HCT116 (cell line): Measurements from ENCODE around the gene CDH9. TPM values are rescaled to one million over a fixed set of nuclear protein-coding genes. Genes with fewer than 3 reads are reported as not detected.

ENCODE experiments used
- ATAC-seq: fragments of 200-7000 bp; cut with Tn5 transposase; 2 replicates; pipeline ENCODE4 v1.9.1; 2020; ENCODE audit warnings: mild to moderate bottlenecking, moderate library complexity
- BruUV-seq: library from RNA; stranded (reverse); fragments of 400-500 nt; replicated peaks from 2 replicates; lab custom pipeline; 2021; lab: Mats Ljungman, UMichigan
- CTCF ChIA-PET: fragments of 300-600 bp; sonication (Branson Sonifier 250); formaldehyde crosslinking; loops from one replicate; lab custom pipeline; 2021; ENCODE audit warnings: antibody characterized with exemption; lab: Charles Lee
- POLR2A ChIA-PET: fragments of 300-600, 350-600 bp; sonication (Branson Sonifier 250); formaldehyde crosslinking; loops from one replicate; lab custom pipeline; 2021; ENCODE audit warnings: antibody characterized with exemption; lab: Charles Lee
- RAD21 ChIA-PET, 2 experiments: fragments of 300-600 bp; sonication (Branson Sonifier 250); formaldehyde crosslinking; loops; one replicate each; lab custom pipeline; 2023; ENCODE audit warnings: low total read pairs in 2 of 2; ENCODE audit not compliant: uncharacterized antibody in 2 of 2, unreplicated experiment in 2 of 2, low non-redundant PET in 1 of 2; lab: Charles Lee
- DNase-seq: peaks from one replicate; pipeline ENCODE4 v3.0.0-alpha.2; 2010; ENCODE audit warnings: low read depth, low spot score
- H2AFZ ChIP-seq: fragments of 200-600 bp; shearing (Covaris generic), sonication (generic); 2 replicates; pipeline ENCODE4 v1.6.1; 2017; ENCODE audit warnings: low read depth, mixed run types, mixed read lengths, antibody characterized with exemption, low read length; ENCODE audit not compliant: poor library complexity, severe bottlenecking
- H3K27ac ChIP-seq: 2 replicates; pipeline ENCODE4 v1.5.1; 2012; ENCODE audit warnings: low read depth, low read length
- H3K27me3 ChIP-seq: fragments of 200-600 bp; sonication (generic); 2 replicates; pipeline ENCODE4 v1.6.1; 2016; ENCODE audit warnings: mixed run types, low read length, mixed read lengths; ENCODE audit not compliant: insufficient read depth
- H3K36me3 ChIP-seq, 2 experiments: fragments of 200-500 bp in 1 of 2; fragments of 200-600 bp in 1 of 2; sonication (Bioruptor generic) in 1 of 2; sonication (generic) in 1 of 2; 2 replicates each; pipeline versions ENCODE4 v1.5.1 to v1.6.1; 2014 to 2016; ENCODE audit warnings: low read length in 2 of 2, inconsistent platforms in 1 of 2, mixed read lengths in 1 of 2, mixed run types in 1 of 2; ENCODE audit not compliant: insufficient read depth in 2 of 2, control insufficient read depth in 1 of 2
- H3K4me1 ChIP-seq, 2 experiments: fragments of 200-600 bp in 1 of 2; sonication (generic) in 1 of 2; 2 replicates each; pipeline versions ENCODE4 v1.5.1 to v1.6.1; 2012 to 2017; ENCODE audit warnings: low read length in 2 of 2, inconsistent platforms in 1 of 2, mild to moderate bottlenecking in 1 of 2, mixed read lengths in 1 of 2, mixed run types in 1 of 2, moderate library complexity in 1 of 2; ENCODE audit not compliant: insufficient read depth in 2 of 2, control insufficient read depth in 1 of 2
- H3K4me2 ChIP-seq: fragments of 200-600 bp; sonication (generic); 2 replicates; pipeline ENCODE4 v1.6.1; 2017; ENCODE audit warnings: mixed run types, low read length, mixed read lengths
- H3K4me3 ChIP-seq, 2 experiments: fragments of 200-600 bp in 1 of 2; sonication (generic) in 1 of 2; replicated peaks in 1 of 2; 2 replicates each; pipeline ENCODE4 v1.5.1; 2011 to 2016; ENCODE audit warnings: low read length in 2 of 2, control low read depth in 1 of 2, low read depth in 1 of 2, mild to moderate bottlenecking in 1 of 2, mixed read lengths in 1 of 2, mixed run types in 1 of 2
- H3K79me2 ChIP-seq: fragments of 200-600 bp; sonication (generic); 2 replicates; pipeline ENCODE4 v1.6.1; 2017; ENCODE audit warnings: mild to moderate bottlenecking, mixed run types, low read length, moderate library complexity, mixed read lengths; ENCODE audit not compliant: insufficient read depth
- H3K9ac ChIP-seq: fragments of 200-600 bp; sonication (generic); 2 replicates; pipeline ENCODE4 v1.6.1; 2016; ENCODE audit warnings: low read length, mixed read lengths
- H3K9me2 ChIP-seq: fragments of 200-600 bp; sonication (generic), shearing (Covaris generic); 2 replicates; pipeline ENCODE4 v1.6.1; 2017; ENCODE audit warnings: mixed run types, mild to moderate bottlenecking, moderate library complexity; ENCODE audit not compliant: insufficient read depth
- H3K9me3 ChIP-seq, 2 experiments: fragments of 200-500 bp in 1 of 2; fragments of 200-600 bp in 1 of 2; sonication (Bioruptor generic) in 1 of 2; sonication (generic) in 1 of 2; 2 replicates each; pipeline ENCODE4 v1.6.1; 2014 to 2017; ENCODE audit warnings: low read length in 2 of 2, mixed read lengths in 2 of 2, inconsistent platforms in 1 of 2, low read depth in 1 of 2, mild to moderate bottlenecking in 1 of 2, mixed run types in 1 of 2, moderate library complexity in 1 of 2; ENCODE audit not compliant: control insufficient read depth in 1 of 2, insufficient read depth in 1 of 2
- H4K20me1 ChIP-seq: fragments of 200-600 bp; sonication (generic), shearing (Covaris generic); 2 replicates; pipeline ENCODE4 v1.6.1; 2017; ENCODE audit warnings: mixed run types, mild to moderate bottlenecking, moderate library complexity; ENCODE audit not compliant: insufficient read depth
- CBX3 ChIP-seq: IDR thresholded peaks from 2 replicates; pipeline ENCODE4 v1.6.1; 2012; ENCODE audit warnings: low read depth
- CEBPB ChIP-seq: IDR thresholded peaks from 2 replicates; pipeline ENCODE4 v1.6.1; 2012; ENCODE audit warnings: low read depth
- CTCF ChIP-seq, 3 experiments: fragments of 200-600 bp in 1 of 3; sonication (generic) in 1 of 3; IDR thresholded peaks in 2 of 3; conservative IDR thresholded peaks in 1 of 3; 2 replicates each; pipeline ENCODE4 v1.5.1; 2012 to 2017; ENCODE audit warnings: low read depth in 2 of 3, low read length in 2 of 3, antibody characterized with exemption in 1 of 3, borderline replicate concordance in 1 of 3, control low read depth in 1 of 3, mild to moderate bottlenecking in 1 of 3, mixed read lengths in 1 of 3, mixed run types in 1 of 3, moderate library complexity in 1 of 3; ENCODE audit not compliant: insufficient read depth in 1 of 3
- EGR1 ChIP-seq: IDR thresholded peaks from 2 replicates; pipeline ENCODE4 v1.6.1; 2012; ENCODE audit warnings: low read depth
- EZH2 ChIP-seq: fragments of 200-600 bp; sonication (generic); IDR thresholded peaks from 2 replicates; pipeline ENCODE4 v1.6.1; 2017; ENCODE audit warnings: antibody characterized with exemption, mixed run types
- EZH2phosphoT487 ChIP-seq: fragments of 200-600 bp; IDR thresholded peaks from 2 replicates; pipeline ENCODE4 v1.6.1; 2018; ENCODE audit warnings: antibody characterized with exemption, borderline replicate concordance
- FOSL1 ChIP-seq: IDR thresholded peaks from 2 replicates; pipeline ENCODE4 v1.6.1; 2012; ENCODE audit warnings: low read depth
- JUND ChIP-seq: IDR thresholded peaks from 2 replicates; pipeline ENCODE4 v1.6.1; 2012
- POLR2A ChIP-seq: IDR thresholded peaks from 2 replicates; pipeline ENCODE4 v1.7.0; 2011; ENCODE audit warnings: borderline replicate concordance; ENCODE audit not compliant: insufficient read depth, insufficient read length; ENCODE audit errors: extremely low read depth
- POLR2AphosphoS5 ChIP-seq: IDR thresholded peaks from 2 replicates; pipeline ENCODE4 v1.6.1; 2011; ENCODE audit warnings: mild to moderate bottlenecking, low read depth, low read length, moderate library complexity
- RAD21 ChIP-seq: IDR thresholded peaks from 2 replicates; pipeline ENCODE4 v1.6.1; 2012; ENCODE audit warnings: low read depth, mild to moderate bottlenecking
- SIN3A ChIP-seq: IDR thresholded peaks from 2 replicates; pipeline ENCODE4 v1.6.1; 2012; ENCODE audit warnings: low read depth
- SRF ChIP-seq: IDR thresholded peaks from 2 replicates; pipeline ENCODE4 v1.6.1; 2012; ENCODE audit warnings: low read depth
- TCF7L2 ChIP-seq: IDR thresholded peaks from 2 replicates; pipeline ENCODE4 v1.7.0; 2011; ENCODE audit warnings: borderline replicate concordance, inconsistent platforms; ENCODE audit not compliant: insufficient read depth, insufficient read length; ENCODE audit errors: extremely low read depth
- YY1 ChIP-seq: IDR thresholded peaks from 2 replicates; pipeline ENCODE4 v1.6.1; 2011; ENCODE audit warnings: low read length, low read depth, moderate library complexity, mild to moderate bottlenecking; ENCODE audit not compliant: insufficient replicate concordance; ENCODE audit errors: extremely low read depth
- ZFX ChIP-seq: fragments of 450-650 bp; IDR thresholded peaks from 2 replicates; pipeline ENCODE4 v1.6.1; 2017
- ZNF274 ChIP-seq: fragments of 200-500 bp; sonication (Bioruptor generic); IDR thresholded peaks from 2 replicates; pipeline ENCODE4 v1.6.1; 2014; ENCODE audit warnings: mild to moderate bottlenecking, low read depth, low read length, inconsistent platforms
- intact Hi-C: fragments of 100-400 bp; cut with micrococcal nuclease; formaldehyde crosslinking; loops from 2 replicates; pipeline ENCODE4 v1.10.0; 2022
- total RNA-seq: library from RNA; stranded (reverse); gene quantifications from one replicate; pipeline ENCODE4 v1.2.1, GENCODE V29; 2021; ENCODE audit not compliant: unreplicated experiment
- TF ChIP-seq, protein P1 (sequence below): IDR thresholded peaks from 2 replicates; pipeline ENCODE4 v1.6.1; 2012; ENCODE audit warnings: low read depth
- TF ChIP-seq, protein P2 (sequence below): IDR thresholded peaks from 2 replicates; pipeline ENCODE4 v1.6.1; 2012
- TF ChIP-seq, protein P3 (sequence below): IDR thresholded peaks from 2 replicates; pipeline ENCODE4 v1.6.1; 2012

CDH9 gene
- total RNA-seq, 1 experiment from 2014 or later, result not detected

DNA sequence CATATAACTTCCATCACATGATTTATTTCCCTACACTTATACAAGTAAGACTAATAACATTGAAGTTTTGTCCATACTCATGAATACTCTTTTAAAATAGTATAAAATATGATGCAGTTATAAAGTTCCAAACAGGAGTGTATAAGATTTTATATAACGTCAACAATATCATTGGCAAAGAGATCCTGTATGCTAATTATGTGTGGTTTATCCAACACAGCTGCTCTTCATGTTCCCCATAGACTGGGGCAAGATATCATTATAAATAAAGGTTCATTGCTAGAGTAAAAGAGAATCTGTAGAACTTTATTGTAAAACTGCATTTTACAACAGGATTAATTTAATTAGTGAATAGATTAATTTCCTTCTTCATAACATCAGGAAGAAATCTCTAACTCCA, 16.9 kb downstream of the CDH9 start:
- Histone ChIP-seq H3K36me3 (no peaks in the 10 kb centered on the region), H3K9ac (no peak overlapping the region), H3K4me1 (no peaks in the 10 kb centered on the region), H2AFZ (no peak overlapping the region), H3K9me2 (no peaks in the 10 kb centered on the region), H3K79me2 (no peaks in the 10 kb centered on the region), H4K20me1 (no peaks in the 10 kb centered on the region), H3K4me3 (no peak overlapping the region), H3K4me2 (no peak overlapping the region), H3K9me3 (peaks cover 2 to 7% of the 10 kb centered on the region in 2 experiments; a peak in 2 of 4 replicates), H3K27me3 (no peaks in the 10 kb centered on the region), H3K27ac (no peak overlapping the region)
- POLR2A ChIA-PET, result no interaction called here
- RAD21 ChIA-PET, result no interaction called here
- no peak for ATAC-seq
- intact Hi-C loops, result no loop called here
- no peak for DNase-seq
- TF ChIP-seq, protein P1, sequence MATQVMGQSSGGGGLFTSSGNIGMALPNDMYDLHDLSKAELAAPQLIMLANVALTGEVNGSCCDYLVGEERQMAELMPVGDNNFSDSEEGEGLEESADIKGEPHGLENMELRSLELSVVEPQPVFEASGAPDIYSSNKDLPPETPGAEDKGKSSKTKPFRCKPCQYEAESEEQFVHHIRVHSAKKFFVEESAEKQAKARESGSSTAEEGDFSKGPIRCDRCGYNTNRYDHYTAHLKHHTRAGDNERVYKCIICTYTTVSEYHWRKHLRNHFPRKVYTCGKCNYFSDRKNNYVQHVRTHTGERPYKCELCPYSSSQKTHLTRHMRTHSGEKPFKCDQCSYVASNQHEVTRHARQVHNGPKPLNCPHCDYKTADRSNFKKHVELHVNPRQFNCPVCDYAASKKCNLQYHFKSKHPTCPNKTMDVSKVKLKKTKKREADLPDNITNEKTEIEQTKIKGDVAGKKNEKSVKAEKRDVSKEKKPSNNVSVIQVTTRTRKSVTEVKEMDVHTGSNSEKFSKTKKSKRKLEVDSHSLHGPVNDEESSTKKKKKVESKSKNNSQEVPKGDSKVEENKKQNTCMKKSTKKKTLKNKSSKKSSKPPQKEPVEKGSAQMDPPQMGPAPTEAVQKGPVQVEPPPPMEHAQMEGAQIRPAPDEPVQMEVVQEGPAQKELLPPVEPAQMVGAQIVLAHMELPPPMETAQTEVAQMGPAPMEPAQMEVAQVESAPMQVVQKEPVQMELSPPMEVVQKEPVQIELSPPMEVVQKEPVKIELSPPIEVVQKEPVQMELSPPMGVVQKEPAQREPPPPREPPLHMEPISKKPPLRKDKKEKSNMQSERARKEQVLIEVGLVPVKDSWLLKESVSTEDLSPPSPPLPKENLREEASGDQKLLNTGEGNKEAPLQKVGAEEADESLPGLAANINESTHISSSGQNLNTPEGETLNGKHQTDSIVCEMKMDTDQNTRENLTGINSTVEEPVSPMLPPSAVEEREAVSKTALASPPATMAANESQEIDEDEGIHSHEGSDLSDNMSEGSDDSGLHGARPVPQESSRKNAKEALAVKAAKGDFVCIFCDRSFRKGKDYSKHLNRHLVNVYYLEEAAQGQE, result no peak
- TF ChIP-seq SRF (no peak), EZH2phosphoT487 (no peak), POLR2AphosphoS5 (no peak), FOSL1 (no peak), JUND (no peak), TCF7L2 (no peak), EZH2 (no peak), RAD21 (no peak), CBX3 (no peak), POLR2A (no peak), CTCF (IDR thresholded peaks at IDR 0.05 in 2 of 3, conservative IDR thresholded peaks at IDR 0.05 in 1 of 3; ENCODE audit: borderline replicate concordance in 1 of 3, insufficient read depth in 1 of 3, low read depth in 2 of 3, low read length in 2 of 3) (no peak), SIN3A (no peak), EGR1 (no peak), ZFX (no peak), ZNF274 (no peak), YY1 (no peak), CEBPB (no peak)
- TF ChIP-seq, protein P2, sequence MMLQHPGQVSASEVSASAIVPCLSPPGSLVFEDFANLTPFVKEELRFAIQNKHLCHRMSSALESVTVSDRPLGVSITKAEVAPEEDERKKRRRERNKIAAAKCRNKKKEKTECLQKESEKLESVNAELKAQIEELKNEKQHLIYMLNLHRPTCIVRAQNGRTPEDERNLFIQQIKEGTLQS, result no peak
- TF ChIP-seq, protein P3, sequence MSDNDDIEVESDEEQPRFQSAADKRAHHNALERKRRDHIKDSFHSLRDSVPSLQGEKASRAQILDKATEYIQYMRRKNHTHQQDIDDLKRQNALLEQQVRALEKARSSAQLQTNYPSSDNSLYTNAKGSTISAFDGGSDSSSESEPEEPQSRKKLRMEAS, result no peak
- BruUV-seq, result no TSS peak
- CTCF ChIA-PET, result no interaction called here
